SK-N-SH (cell line): ENCODE results near the gene TCF12. TPM values are rescaled to one million over a fixed set of nuclear protein-coding genes. Genes with fewer than 3 reads are reported as not detected.
A peak's percentile ranks its signal among the peaks of the same experiment; 100 is the strongest.

Source experiments
- CTCF ChIA-PET: fragments of 300-600, 350-600 bp; formaldehyde crosslinking; extraction: SDS; loops from one replicate; lab custom pipeline; 2021; lab: Yijun Ruan, JAX
- POLR2A ChIA-PET: fragments of 350-600 bp; sonication (Branson Sonifier 250); formaldehyde crosslinking; extraction: SDS; loops from one replicate; lab custom pipeline; 2020; ENCODE audit warnings: antibody characterized with exemption, inconsistent platforms; lab: Yijun Ruan, JAX
- DNase-seq: peaks from one replicate; pipeline ENCODE4 v3.0.0; 2012
- H2AFZ ChIP-seq: fragments of 200-600 bp; sonication (generic); 2 replicates; pipeline ENCODE4 v1.8.1; 2016; ENCODE audit warnings: antibody characterized with exemption, mild to moderate bottlenecking, low read depth
- H3F3A ChIP-seq: fragments of 200-600 bp; sonication (generic); replicated peaks from 2 replicates; pipeline ENCODE3; 2016; ENCODE audit warnings: antibody characterized with exemption, mild to moderate bottlenecking; ENCODE audit not compliant: insufficient read depth
- H3K27ac ChIP-seq, 2 experiments: fragments of 200-500 bp in 1 of 2; fragments of 200-600 bp in 1 of 2; sonication (Bioruptor generic) in 1 of 2; sonication (generic), shearing (Covaris generic) in 1 of 2; 2 replicates each; pipeline versions ENCODE4 v1.5.1 to v1.6.1; 2014 to 2016; ENCODE audit warnings: low read depth in 2 of 2, inconsistent platforms in 1 of 2, low read length in 1 of 2, mild to moderate bottlenecking in 1 of 2, mixed read lengths in 1 of 2
- H3K27me3 ChIP-seq: fragments of 200-600 bp; sonication (generic), shearing (Covaris generic); 2 replicates; pipeline ENCODE4 v1.6.1; 2016; ENCODE audit warnings: mixed run types; ENCODE audit not compliant: insufficient read depth
- H3K36me3 ChIP-seq, 2 experiments: fragments of 200-500 bp in 1 of 2; fragments of 200-600 bp in 1 of 2; sonication (Bioruptor generic) in 1 of 2; sonication (generic) in 1 of 2; replicated peaks in 1 of 2; 2 replicates each; pipeline versions ENCODE3 to v1.5.1; 2014 to 2016; ENCODE audit warnings: low read length in 1 of 2, mild to moderate bottlenecking in 1 of 2; ENCODE audit not compliant: insufficient read depth in 2 of 2, control insufficient read depth in 1 of 2
- H3K4me1 ChIP-seq, 2 experiments: fragments of 200-500 bp in 1 of 2; fragments of 200-600 bp in 1 of 2; sonication (Bioruptor generic) in 1 of 2; sonication (generic), shearing (Covaris generic) in 1 of 2; 2 replicates each; pipeline versions ENCODE4 v1.5.1 to v1.6.1; 2014 to 2016; ENCODE audit warnings: low read depth in 1 of 2, low read length in 1 of 2, mixed run types in 1 of 2; ENCODE audit not compliant: insufficient read depth in 2 of 2, control insufficient read depth in 1 of 2
- H3K4me2 ChIP-seq: fragments of 200-600 bp; sonication (generic), shearing (Covaris generic); 2 replicates; pipeline ENCODE4 v1.6.1; 2017; ENCODE audit warnings: mixed run types
- H3K4me3 ChIP-seq, 2 experiments: fragments of 200-500 bp in 1 of 2; fragments of 200-600 bp in 1 of 2; sonication (Bioruptor generic) in 1 of 2; sonication (generic), shearing (Covaris generic) in 1 of 2; 2 replicates each; pipeline versions ENCODE4 v1.5.1 to v1.8.1; 2014 to 2016; ENCODE audit warnings: low read depth in 2 of 2, inconsistent platforms in 1 of 2, low read length in 1 of 2, mild to moderate bottlenecking in 1 of 2, mixed read lengths in 1 of 2, moderate library complexity in 1 of 2
- H3K79me2 ChIP-seq: fragments of 200-600 bp; sonication (generic); 2 replicates; pipeline ENCODE4 v1.8.1; 2017; ENCODE audit warnings: mild to moderate bottlenecking; ENCODE audit not compliant: insufficient read depth
- H3K9ac ChIP-seq: fragments of 200-600 bp; sonication (generic); 2 replicates; pipeline ENCODE4 v1.6.1; 2017; ENCODE audit warnings: mixed run types
- H3K9me2 ChIP-seq: fragments of 200-600 bp; sonication (generic); 2 replicates; pipeline ENCODE4 v1.6.1; 2017; ENCODE audit warnings: mixed run types
- H3K9me3 ChIP-seq: fragments of 200-600 bp; sonication (generic); 2 replicates; pipeline ENCODE4 v1.6.1; 2017; ENCODE audit warnings: mixed run types, mild to moderate bottlenecking, moderate library complexity
- H4K20me1 ChIP-seq: fragments of 200-600 bp; sonication (generic); 2 replicates; pipeline ENCODE4 v1.6.1; 2017; ENCODE audit warnings: mild to moderate bottlenecking, mixed run types; ENCODE audit not compliant: insufficient read depth
- CHD2 ChIP-seq: fragments of 150-350 bp; IDR thresholded peaks from 2 replicates; pipeline ENCODE4 v1.6.1; 2018; ENCODE audit warnings: low read length; ENCODE audit not compliant: partially characterized antibody
- EP300 ChIP-seq, 2 experiments: IDR thresholded peaks; 2 replicates each; pipeline versions ENCODE4 v1.4.0 to v1.6.1; 2012; ENCODE audit warnings: borderline replicate concordance in 1 of 2, low read depth in 1 of 2, low read length in 1 of 2
- FOSL2 ChIP-seq: IDR thresholded peaks from 2 replicates; pipeline ENCODE4 v1.4.0; 2012; ENCODE audit warnings: low read depth, mild to moderate bottlenecking, moderate library complexity, borderline replicate concordance
- GABPA ChIP-seq: IDR thresholded peaks from 2 replicates; pipeline ENCODE4 v1.4.0; 2012; ENCODE audit warnings: low read depth, mild to moderate bottlenecking
- JUND ChIP-seq: IDR thresholded peaks from 2 replicates; pipeline ENCODE4 v1.4.0; 2012
- MXI1 ChIP-seq: IDR thresholded peaks from 2 replicates; pipeline ENCODE4 v1.6.1; 2012; ENCODE audit warnings: mild to moderate bottlenecking, low read depth, low read length, improper control_type of control experiment
- NFIC ChIP-seq: IDR thresholded peaks from 2 replicates; pipeline ENCODE4 v1.4.0; 2012; ENCODE audit warnings: borderline replicate concordance
- POLR2AphosphoS5 ChIP-seq: IDR thresholded peaks from 2 replicates; pipeline ENCODE4 v1.6.1; 2012; ENCODE audit warnings: low read depth, low read length
- RCOR1 ChIP-seq: fragments of 150-350 bp; IDR thresholded peaks from 2 replicates; pipeline ENCODE4 v1.6.1; 2017; ENCODE audit warnings: antibody characterized with exemption, low read length
- RFX5 ChIP-seq: IDR thresholded peaks from 2 replicates; pipeline ENCODE4 v1.6.1; 2012; ENCODE audit warnings: mild to moderate bottlenecking, improper control_type of control experiment, low read length
- RXRA ChIP-seq: IDR thresholded peaks from 2 replicates; pipeline ENCODE4 v1.4.0; 2012; ENCODE audit warnings: low read depth, mild to moderate bottlenecking, borderline replicate concordance
- TEAD4 ChIP-seq: IDR thresholded peaks from 2 replicates; pipeline ENCODE4 v1.4.0; 2012; ENCODE audit warnings: mild to moderate bottlenecking, borderline replicate concordance; ENCODE audit not compliant: insufficient read depth
- WGBS: methylation state at CpG from one replicate; pipeline ENCODE4 v1.1.6; 2017; ENCODE audit warnings: low lambda C conversion rate; 5-methylcytosine and 5-hydroxymethylcytosine counted together
- polyA plus RNA-seq, 3 experiments: library from polyadenylated mRNA; depleted of rRNA; stranded (reverse); fragments of >200 nt; gene quantifications; 2 replicates each; pipeline ENCODE4 v1.2.3, GENCODE V29; 2012
- TF ChIP-seq, protein P1 (sequence below): fragments of 150-350 bp; IDR thresholded peaks from 2 replicates; pipeline ENCODE4 v1.6.1; 2017; ENCODE audit warnings: antibody characterized with exemption, low read length, low read depth, borderline replicate concordance
- TF ChIP-seq, protein P2 (sequence below): IDR thresholded peaks from 2 replicates; pipeline ENCODE4 v1.4.0; 2012; ENCODE audit warnings: low read depth
- TF ChIP-seq, protein P3 (sequence below): IDR thresholded peaks from 2 replicates; pipeline ENCODE4; 2012
- TF ChIP-seq, protein P4 (sequence below): IDR thresholded peaks from 2 replicates; pipeline ENCODE4 v1.4.0; 2012; ENCODE audit warnings: low read depth, borderline replicate concordance

TCF12 gene
- polyA plus RNA-seq, 1 of the 3 experiments (the other 2 are of a cell fraction) = 49.6 TPM

DNA sequence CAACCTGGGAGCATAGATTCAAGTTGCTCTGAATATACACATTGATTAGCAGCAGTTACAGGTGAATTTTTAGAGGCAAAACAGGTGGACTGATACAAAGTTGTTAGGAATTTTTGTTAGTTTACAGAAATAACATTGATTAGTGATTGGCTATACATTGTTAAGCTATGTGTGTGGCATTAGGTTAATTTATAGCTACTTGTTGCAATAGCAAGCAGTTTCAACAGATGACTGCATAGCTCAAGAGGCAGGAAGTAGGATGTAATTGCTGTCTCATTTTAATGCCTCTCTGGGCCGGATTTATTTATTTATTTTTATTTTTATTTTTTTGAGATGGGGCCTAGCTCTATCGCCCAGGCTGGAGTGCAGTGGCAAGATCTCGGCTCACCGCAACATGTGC is 99.7 kb downstream of the TCF12 start:
- Histone ChIP-seq H3K36me3 (peaks cover 0 to 6% of the 10 kb centered on the region in 2 experiments), H2AFZ (no peak overlapping the region), H3K9me2 (no peaks in the 10 kb centered on the region), H3F3A (peaks cover 9% of the 10 kb centered on the region), H3K27ac (no peak overlapping the region), H3K4me1 (peaks cover 2 to 34% of the 10 kb centered on the region in 2 experiments; a peak in 3 of 4 replicates), H3K9me3 (no peaks in the 10 kb centered on the region), H3K79me2 (peaks cover 99% of the 10 kb centered on the region), H3K4me2 (no peak overlapping the region), H3K9ac (no peak overlapping the region), H3K27me3 (no peaks in the 10 kb centered on the region), H3K4me3 (no peak overlapping the region), H4K20me1 (peaks cover 30% of the 10 kb centered on the region)
- TF ChIP-seq NFIC = no peak
- TF ChIP-seq, protein P1, sequence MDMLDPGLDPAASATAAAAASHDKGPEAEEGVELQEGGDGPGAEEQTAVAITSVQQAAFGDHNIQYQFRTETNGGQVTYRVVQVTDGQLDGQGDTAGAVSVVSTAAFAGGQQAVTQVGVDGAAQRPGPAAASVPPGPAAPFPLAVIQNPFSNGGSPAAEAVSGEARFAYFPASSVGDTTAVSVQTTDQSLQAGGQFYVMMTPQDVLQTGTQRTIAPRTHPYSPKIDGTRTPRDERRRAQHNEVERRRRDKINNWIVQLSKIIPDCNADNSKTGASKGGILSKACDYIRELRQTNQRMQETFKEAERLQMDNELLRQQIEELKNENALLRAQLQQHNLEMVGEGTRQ = no peak
- WGBS = 74% methylated on average over 4 of the region's 4 CpGs
- no peak for DNase-seq
- CTCF ChIA-PET = interaction anchor here (1.1 to 1.2 kb wide), 4 partner anchors 23 to 509 kb away, joined by 3 to 7 read pairs (median 4); no protein-coding TSS in a partner anchor
- POLR2A ChIA-PET = no interaction called here

DNA sequence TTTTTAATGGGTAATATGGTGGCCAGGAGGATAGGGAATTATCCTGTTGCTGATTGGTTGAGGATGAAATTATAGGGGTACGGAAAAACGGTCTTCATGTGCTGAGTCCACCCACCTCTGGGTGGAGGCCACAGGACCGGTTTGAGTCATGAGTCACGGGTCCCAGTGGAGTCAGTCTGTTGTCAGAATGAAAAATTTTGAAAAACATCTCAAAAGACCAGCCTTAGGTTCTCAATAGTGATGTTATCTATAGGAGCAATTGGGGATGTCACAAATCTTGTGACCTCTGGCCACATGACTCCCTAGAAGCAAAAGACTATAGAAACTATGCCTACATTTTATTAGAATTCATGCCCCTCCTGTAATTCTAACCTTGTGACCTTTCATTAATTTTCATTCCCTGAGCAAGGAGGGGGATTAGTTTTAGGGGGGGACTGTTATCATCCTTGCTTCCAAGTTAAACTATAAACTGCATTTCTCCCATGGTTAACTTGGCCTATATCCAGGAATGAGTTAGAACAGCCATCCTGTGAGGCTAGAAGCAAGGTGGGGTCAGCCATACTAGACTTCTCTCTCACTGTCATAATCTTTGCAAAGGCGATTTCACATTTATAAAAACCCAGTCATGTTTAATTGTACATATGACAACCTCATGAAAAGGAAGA is 101.2 kb downstream of the TCF12 start:
- no peak overlapping the region for H2AFZ ChIP-seq
- H3K9me3 ChIP-seq = no peaks in the 10 kb centered on the region
- peaks cover 9% of the 10 kb centered on the region for H3F3A ChIP-seq
- no peaks in the 10 kb centered on the region for H3K27me3 ChIP-seq
- CTCF ChIA-PET = no interaction called here
- H3K9ac ChIP-seq = no peak overlapping the region
- H4K20me1 ChIP-seq = peaks cover 17% of the 10 kb centered on the region
- no peak overlapping the region for H3K4me3 ChIP-seq
- H3K4me2 ChIP-seq = no peak overlapping the region
- POLR2A ChIA-PET = no interaction called here
- WGBS = 79% methylated on average over 5 of the region's 5 CpGs
- H3K9me2 ChIP-seq = no peaks in the 10 kb centered on the region
- TF ChIP-seq RXRA (no peak), POLR2AphosphoS5 (no peak), RFX5 (no peak), GABPA (no peak), TEAD4 (no peak), CHD2 (no peak), JUND (no peak), EP300 (IDR thresholded peaks at IDR 0.05; ENCODE audit: borderline replicate concordance in 1 of 2, low read depth in 1 of 2, low read length in 1 of 2) (no peak), FOSL2 (no peak), MXI1 (no peak), NFIC (no peak), RCOR1 (no peak)
- TF ChIP-seq, protein P2, sequence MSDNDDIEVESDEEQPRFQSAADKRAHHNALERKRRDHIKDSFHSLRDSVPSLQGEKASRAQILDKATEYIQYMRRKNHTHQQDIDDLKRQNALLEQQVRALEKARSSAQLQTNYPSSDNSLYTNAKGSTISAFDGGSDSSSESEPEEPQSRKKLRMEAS = no peak
- TF ChIP-seq, protein P3, sequence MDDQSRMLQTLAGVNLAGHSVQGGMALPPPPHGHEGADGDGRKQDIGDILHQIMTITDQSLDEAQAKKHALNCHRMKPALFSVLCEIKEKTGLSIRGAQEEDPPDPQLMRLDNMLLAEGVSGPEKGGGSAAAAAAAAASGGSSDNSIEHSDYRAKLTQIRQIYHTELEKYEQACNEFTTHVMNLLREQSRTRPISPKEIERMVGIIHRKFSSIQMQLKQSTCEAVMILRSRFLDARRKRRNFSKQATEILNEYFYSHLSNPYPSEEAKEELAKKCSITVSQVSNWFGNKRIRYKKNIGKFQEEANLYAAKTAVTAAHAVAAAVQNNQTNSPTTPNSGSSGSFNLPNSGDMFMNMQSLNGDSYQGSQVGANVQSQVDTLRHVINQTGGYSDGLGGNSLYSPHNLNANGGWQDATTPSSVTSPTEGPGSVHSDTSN = no peak
- TF ChIP-seq, protein P4, sequence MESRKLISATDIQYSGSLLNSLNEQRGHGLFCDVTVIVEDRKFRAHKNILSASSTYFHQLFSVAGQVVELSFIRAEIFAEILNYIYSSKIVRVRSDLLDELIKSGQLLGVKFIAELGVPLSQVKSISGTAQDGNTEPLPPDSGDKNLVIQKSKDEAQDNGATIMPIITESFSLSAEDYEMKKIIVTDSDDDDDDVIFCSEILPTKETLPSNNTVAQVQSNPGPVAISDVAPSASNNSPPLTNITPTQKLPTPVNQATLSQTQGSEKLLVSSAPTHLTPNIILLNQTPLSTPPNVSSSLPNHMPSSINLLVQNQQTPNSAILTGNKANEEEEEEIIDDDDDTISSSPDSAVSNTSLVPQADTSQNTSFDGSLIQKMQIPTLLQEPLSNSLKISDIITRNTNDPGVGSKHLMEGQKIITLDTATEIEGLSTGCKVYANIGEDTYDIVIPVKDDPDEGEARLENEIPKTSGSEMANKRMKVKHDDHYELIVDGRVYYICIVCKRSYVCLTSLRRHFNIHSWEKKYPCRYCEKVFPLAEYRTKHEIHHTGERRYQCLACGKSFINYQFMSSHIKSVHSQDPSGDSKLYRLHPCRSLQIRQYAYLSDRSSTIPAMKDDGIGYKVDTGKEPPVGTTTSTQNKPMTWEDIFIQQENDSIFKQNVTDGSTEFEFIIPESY = no peak
- H3K27ac ChIP-seq = peak overlapping the region in 1 of 2 experiments; percentile 11; a peak in 2 of 4 replicates
- no peak for DNase-seq
- peaks cover 0 to 6% of the 10 kb centered on the region in 2 experiments for H3K36me3 ChIP-seq
- H3K79me2 ChIP-seq = peaks cover 99% of the 10 kb centered on the region
- H3K4me1 ChIP-seq = peaks cover 2 to 34% of the 10 kb centered on the region in 2 experiments; a peak in 3 of 4 replicates
